Colonic mucosa (tissue), 4 donors: ENCODE data around the gene ALDH5A1. TPM values are rescaled to one million over a fixed set of nuclear protein-coding genes. Genes with fewer than 3 reads are reported as not detected.

Source experiments
- DNase-seq: peaks from one replicate; pipeline ENCODE4 v3.0.0-alpha.2; 2020
- H3K27ac ChIP-seq: fragments of 200-600 bp; one replicate; pipeline ENCODE4 v1.8.0; 2021
- H3K27me3 ChIP-seq: fragments of 200-600 bp; one replicate; pipeline ENCODE4 v1.8.0; 2021
- H3K36me3 ChIP-seq: fragments of 200-600 bp; one replicate; pipeline ENCODE4 v1.8.0; 2021
- H3K4me1 ChIP-seq: fragments of 200-600 bp; one replicate; pipeline ENCODE4 v1.8.0; 2021; ENCODE audit warnings: mild to moderate bottlenecking
- H3K4me3 ChIP-seq: fragments of 200-600 bp; one replicate; pipeline ENCODE4 v1.8.0; 2021
- H3K9ac ChIP-seq, 2 donors: one replicate each; pipeline ENCODE4 v1.7.0; 2013; ENCODE audit warnings: control low read depth in 2 of 2, low read depth in 2 of 2, low read length in 2 of 2
- H3K9me3 ChIP-seq: fragments of 200-600 bp; one replicate; pipeline ENCODE4 v1.8.0; 2021
- intact Hi-C: fragments of 100-400 bp; cut with DNase I; formaldehyde crosslinking; loops from one replicate; pipeline ENCODE4 v1.14.1; 2022
- total RNA-seq, 2 donors: library from RNA; stranded (reverse); fragmentation: NEBNext Ultra II Directional in 1 of 2; extraction: Animal tissue kit (Norgen Biotek cat#: 25700) in 1 of 2; gene quantifications; one replicate each; pipeline ENCODE4 v1.2.1, GENCODE V29; 2021
- TF ChIP-seq, protein P1 (sequence below): fragments of 200-600 bp; IDR thresholded peaks from one replicate; pipeline ENCODE4 v1.8.0; 2022; ENCODE audit warnings: antibody characterized with exemption, mild to moderate bottlenecking
- donor health status: healthy.
- donor health status: DM: no; HTN: no; CAD: no.
- donor health status: DM: no; HTN: no; CAD: no.

ALDH5A1 gene
- total RNA-seq, 2 donors from 2014 or later = 12.2 to 16.4 TPM

- no peaks in the 10 kb centered on the region for H3K4me1 ChIP-seq
These were observed 56.4 kb downstream of the ALDH5A1 start for GRCh38 chr6:24551139-24551538.

DNA sequence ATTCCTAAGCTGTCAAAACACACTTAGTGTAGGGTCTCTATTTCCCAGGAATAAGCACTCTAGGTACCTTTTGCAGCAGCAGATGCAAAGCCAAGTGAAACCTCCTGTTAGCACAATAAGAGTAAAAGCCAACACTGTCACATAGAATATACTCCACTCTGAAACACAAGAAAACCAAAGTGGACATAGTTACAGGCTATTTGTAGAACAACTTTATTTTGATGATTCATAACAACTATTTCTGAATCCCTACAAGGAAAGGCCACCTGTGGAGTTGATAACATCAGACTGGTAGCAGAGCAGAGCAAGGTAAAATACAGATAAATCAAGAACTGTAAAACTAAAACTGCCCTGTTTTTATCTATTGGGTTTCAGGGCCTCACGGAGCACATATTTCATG lies 59.7 kb downstream of the ALDH5A1 start:
- no peak for DNase-seq
- no peak overlapping the region for H3K27ac ChIP-seq
- H3K4me3 ChIP-seq = no peak overlapping the region
- no peaks in the 10 kb centered on the region for H3K9me3 ChIP-seq
- no peak overlapping the region for H3K9ac ChIP-seq
- H3K27me3 ChIP-seq = no peaks in the 10 kb centered on the region
- intact Hi-C loops = no loop called here
- TF ChIP-seq, protein P1, sequence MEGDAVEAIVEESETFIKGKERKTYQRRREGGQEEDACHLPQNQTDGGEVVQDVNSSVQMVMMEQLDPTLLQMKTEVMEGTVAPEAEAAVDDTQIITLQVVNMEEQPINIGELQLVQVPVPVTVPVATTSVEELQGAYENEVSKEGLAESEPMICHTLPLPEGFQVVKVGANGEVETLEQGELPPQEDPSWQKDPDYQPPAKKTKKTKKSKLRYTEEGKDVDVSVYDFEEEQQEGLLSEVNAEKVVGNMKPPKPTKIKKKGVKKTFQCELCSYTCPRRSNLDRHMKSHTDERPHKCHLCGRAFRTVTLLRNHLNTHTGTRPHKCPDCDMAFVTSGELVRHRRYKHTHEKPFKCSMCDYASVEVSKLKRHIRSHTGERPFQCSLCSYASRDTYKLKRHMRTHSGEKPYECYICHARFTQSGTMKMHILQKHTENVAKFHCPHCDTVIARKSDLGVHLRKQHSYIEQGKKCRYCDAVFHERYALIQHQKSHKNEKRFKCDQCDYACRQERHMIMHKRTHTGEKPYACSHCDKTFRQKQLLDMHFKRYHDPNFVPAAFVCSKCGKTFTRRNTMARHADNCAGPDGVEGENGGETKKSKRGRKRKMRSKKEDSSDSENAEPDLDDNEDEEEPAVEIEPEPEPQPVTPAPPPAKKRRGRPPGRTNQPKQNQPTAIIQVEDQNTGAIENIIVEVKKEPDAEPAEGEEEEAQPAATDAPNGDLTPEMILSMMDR = no peak
- H3K36me3 ChIP-seq = no peaks in the 10 kb centered on the region
- H3K4me1 ChIP-seq = no peaks in the 10 kb centered on the region

More at GRCh38 chr6:24551139-24551538, 56.4 kb downstream of the ALDH5A1 start:
- DNase-seq = no peak
- Histone ChIP-seq H3K27ac (no peak overlapping the region), H3K36me3 (no peaks in the 10 kb centered on the region), H3K9me3 (no peaks in the 10 kb centered on the region), H3K27me3 (no peaks in the 10 kb centered on the region), H3K9ac (no peak overlapping the region), H3K4me3 (no peak overlapping the region)
- intact Hi-C loops = no loop called here
- TF ChIP-seq, protein P1 = no peak

GRCh38 chr6:24558516-24558915 lies 63.7 kb downstream of the ALDH5A1 start:
- DNase-seq = no peak
- no peaks in the 10 kb centered on the region for H3K9me3 ChIP-seq
- TF ChIP-seq, protein P1 = no peak
- no peaks in the 10 kb centered on the region for H3K36me3 ChIP-seq
- no peaks in the 10 kb centered on the region for H3K27me3 ChIP-seq
- H3K9ac ChIP-seq = no peak overlapping the region
- intact Hi-C loops = no loop called here
- H3K27ac ChIP-seq = no peak overlapping the region
- H3K4me3 ChIP-seq = no peak overlapping the region
- H3K4me1 ChIP-seq = no peaks in the 10 kb centered on the region

DNA sequence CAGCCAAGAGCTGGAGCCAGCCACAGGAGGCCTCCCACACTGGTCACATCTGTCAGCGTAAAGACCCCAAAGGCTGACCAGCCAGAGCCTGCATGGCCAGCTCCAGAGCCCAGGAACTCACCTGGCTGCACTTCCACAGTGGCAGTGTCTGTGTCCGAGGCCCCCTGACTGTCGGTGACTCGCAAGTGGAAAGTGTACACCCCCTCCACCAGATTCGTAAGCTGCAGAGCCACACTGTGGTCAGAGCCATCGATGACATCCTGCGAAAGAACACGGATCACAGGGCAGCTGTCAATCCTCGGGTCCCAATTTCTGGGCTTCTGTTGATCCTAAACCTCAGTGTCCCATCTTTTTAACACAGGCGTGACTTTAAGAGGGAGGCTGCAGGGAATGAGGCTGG lies 69.3 kb downstream of the ALDH5A1 start:
- no peak for DNase-seq
- no peak overlapping the region for H3K9ac ChIP-seq

DNA sequence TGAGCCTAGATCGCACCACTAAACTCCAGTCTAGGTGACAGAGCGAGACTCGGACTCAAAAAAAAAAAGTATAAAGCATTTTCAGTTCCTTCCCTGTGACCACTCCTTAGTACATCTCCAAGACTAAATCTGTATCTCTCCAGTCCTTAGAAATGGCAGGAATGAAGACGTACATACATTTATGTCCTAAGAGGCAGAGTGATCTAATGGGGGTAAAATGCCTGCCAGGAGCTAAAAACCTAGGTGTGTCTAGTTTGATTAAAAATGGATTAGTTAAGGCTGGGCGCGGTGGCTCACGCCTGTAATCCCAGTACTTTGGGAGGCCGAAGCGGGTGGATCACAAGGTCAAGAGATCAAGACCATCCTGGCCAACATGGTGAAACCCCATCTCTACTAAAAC lies 70.4 kb downstream of the ALDH5A1 start:
- intact Hi-C loops = no loop called here
- H3K27me3 ChIP-seq = no peaks in the 10 kb centered on the region

More for the DNA sequence above, 69.3 kb downstream of the ALDH5A1 start:
- H3K9me3 ChIP-seq = no peaks in the 10 kb centered on the region
- no peaks in the 10 kb centered on the region for H3K4me1 ChIP-seq
- intact Hi-C loops = no loop called here
- H3K27ac ChIP-seq = no peak overlapping the region
- no peak overlapping the region for H3K4me3 ChIP-seq
- TF ChIP-seq, protein P1 = no peak
- no peaks in the 10 kb centered on the region for H3K36me3 ChIP-seq
- no peaks in the 10 kb centered on the region for H3K27me3 ChIP-seq

More for the DNA sequence above, 70.4 kb downstream of the ALDH5A1 start:
- H3K4me1 ChIP-seq = no peaks in the 10 kb centered on the region
- TF ChIP-seq, protein P1 = no peak
- H3K36me3 ChIP-seq = no peaks in the 10 kb centered on the region
- DNase-seq = no peak
- no peak overlapping the region for H3K9ac ChIP-seq
- H3K4me3 ChIP-seq = no peak overlapping the region
- no peaks in the 10 kb centered on the region for H3K9me3 ChIP-seq
- no peak overlapping the region for H3K27ac ChIP-seq
